ENCODE measurements around the gene VWA3B. TPM values are rescaled to one million over a fixed set of nuclear protein-coding genes. Genes with fewer than 3 reads are reported as not detected.

The VWA3B gene, protein sequence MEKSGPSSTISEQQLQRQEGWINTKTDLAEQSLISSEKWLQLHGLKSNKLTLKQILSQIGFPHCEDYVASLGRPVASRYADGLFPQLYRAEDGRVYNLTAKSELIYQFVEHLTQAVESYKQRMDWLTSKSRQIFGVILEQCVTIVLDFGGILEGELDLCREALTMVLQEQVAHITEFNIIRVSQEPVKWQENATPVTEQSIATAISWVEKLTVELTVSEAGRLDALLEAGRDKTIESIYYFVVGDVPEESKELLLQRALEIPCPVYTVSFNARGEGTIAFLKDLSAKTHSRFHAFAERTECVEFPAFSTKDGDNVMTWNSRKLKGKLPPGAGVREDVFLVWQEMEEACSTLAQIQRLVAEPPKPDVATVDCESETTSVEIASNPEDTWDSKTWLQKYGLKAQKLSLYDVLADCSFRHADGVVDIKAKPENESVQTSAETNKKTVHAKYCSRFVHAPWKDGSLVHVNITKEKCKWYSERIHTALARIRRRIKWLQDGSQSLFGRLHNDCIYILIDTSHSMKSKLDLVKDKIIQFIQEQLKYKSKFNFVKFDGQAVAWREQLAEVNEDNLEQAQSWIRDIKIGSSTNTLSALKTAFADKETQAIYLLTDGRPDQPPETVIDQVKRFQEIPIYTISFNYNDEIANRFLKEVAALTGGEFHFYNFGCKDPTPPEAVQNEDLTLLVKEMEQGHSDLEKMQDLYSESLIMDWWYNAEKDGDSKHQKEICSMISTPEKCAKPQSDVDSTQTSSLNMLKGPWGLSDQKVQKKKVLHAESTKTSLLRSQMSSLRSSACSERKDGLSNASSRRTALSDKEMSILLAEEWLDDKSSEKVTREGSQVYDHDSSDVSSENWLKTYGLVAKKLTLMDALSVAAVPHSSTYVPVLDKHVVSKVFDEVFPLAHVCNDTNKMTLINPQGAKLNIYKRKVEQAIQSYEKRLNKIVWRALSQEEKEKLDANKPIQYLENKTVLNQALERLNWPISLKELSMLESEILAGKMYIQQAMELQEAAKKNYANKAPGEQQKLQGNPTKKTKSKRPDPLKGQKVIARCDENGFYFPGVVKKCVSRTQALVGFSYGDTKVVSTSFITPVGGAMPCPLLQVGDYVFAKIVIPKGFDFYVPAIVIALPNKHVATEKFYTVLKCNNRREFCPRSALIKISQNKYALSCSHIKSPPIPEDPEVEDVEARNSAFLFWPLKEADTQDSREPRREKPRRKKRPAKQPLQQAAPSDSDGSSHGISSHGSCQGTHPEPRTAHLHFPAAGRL (N-terminal part only)
- total RNA-seq, result 1 to 10 TPM; 1.8 to 3.2 TPM

DNA sequence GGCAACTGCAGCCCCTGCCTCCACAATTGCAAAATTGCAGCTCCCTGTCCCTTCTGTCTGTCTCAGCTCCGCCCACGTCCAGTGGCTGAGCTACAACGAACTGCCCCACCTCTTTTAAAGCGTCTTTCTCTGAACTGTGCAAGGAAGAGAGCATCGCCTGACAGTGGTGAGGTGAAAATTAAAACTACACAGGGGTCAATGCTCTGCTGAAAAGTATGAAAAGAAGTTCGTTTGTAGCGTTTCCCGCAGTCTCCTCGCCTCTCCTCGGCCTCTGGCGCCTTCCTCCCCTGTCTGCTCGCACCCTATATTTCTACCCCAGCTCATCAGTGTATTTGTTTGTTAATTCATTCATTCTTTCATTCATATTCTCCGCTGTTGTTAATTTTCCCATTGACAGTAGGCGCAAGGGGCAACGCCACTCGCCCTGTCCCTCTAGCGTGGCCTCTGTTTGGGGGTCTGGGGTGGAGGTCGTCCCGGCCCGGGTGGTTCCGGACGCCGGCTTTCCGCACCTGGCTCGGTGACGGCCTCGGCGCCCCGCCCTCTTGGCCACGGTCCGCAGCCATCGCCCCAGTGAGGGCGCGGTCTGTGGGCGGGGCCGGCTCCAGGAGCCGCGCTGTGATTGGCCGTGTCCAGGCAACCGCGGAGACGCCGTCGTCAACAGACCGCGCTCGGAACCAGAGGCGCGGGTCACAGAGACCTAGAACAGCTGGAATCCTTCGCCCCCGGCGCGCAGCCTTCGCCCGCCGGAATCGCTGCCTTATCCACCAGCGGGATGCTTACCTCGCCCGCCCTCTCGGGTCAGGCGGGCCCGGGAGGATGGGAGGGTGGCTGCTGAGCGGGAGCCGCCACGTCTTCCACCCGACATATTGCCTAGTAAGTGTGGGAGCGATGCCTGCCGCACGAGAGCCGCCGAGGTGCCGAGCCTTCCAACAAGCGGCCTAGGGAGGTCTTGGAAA is at the start of gene VWA3B:
Gene VWA3B (plus strand): TSS at position 677 of the 956 bp plus-strand sequence. CDS start 5,926 bp downstream, outside the sequence.
- TF ChIP-seq, protein P1, sequence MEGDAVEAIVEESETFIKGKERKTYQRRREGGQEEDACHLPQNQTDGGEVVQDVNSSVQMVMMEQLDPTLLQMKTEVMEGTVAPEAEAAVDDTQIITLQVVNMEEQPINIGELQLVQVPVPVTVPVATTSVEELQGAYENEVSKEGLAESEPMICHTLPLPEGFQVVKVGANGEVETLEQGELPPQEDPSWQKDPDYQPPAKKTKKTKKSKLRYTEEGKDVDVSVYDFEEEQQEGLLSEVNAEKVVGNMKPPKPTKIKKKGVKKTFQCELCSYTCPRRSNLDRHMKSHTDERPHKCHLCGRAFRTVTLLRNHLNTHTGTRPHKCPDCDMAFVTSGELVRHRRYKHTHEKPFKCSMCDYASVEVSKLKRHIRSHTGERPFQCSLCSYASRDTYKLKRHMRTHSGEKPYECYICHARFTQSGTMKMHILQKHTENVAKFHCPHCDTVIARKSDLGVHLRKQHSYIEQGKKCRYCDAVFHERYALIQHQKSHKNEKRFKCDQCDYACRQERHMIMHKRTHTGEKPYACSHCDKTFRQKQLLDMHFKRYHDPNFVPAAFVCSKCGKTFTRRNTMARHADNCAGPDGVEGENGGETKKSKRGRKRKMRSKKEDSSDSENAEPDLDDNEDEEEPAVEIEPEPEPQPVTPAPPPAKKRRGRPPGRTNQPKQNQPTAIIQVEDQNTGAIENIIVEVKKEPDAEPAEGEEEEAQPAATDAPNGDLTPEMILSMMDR (IDR thresholded peaks at IDR 0.05), result no peak
- Histone ChIP-seq H3K9me3 (no peaks in the 10 kb centered on the region), H3K27ac (peak within 1 kb of the TSS; percentile 70), H3K9ac (ENCODE audit: low read depth in 2 of 2, low read length in 2 of 2) (peak within 1 kb of the TSS; percentile 72 to 89), H3K27me3 (no peaks in the 10 kb centered on the region), H3K4me1 (peaks cover 11% of the 10 kb centered on the region), H3K36me3 (no peaks in the 10 kb centered on the region), H3K4me3 (peak within 1 kb of the TSS; percentile 62)
- intact Hi-C loops (cut with DNase I), result no loop called here
- peak; percentile 89 for DNase-seq

DNA sequence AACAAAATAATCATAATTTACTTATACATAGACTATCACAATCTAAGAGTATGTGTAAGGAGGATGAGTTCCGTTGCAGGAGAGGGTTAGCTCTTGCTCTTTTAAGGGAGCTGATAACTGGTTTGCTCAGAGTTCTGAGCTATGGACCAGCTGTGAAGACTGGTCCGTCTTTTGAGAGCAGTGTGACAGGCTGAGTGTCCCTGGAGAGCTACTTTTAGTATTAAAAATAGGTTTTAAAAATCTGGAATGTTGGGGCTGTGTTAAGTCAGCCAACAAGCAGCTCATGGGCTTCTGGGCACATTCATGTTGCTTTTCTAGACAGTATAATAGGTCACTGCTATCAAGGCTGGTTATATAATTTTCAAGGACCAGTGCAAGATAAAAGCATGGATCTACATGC is 49.8 kb upstream of the VWA3B start:
- intact Hi-C loops (cut with DNase I), result no loop called here
- DNase-seq, result no peak
- Histone ChIP-seq H3K36me3 (no peaks in the 10 kb centered on the region), H3K4me3 (no peak overlapping the region), H3K9me3 (no peaks in the 10 kb centered on the region), H3K4me1 (no peaks in the 10 kb centered on the region), H3K27me3 (no peaks in the 10 kb centered on the region), H3K9ac (ENCODE audit: low read depth in 2 of 2, low read length in 2 of 2) (peak overlapping the region in 1 of 2 donors; percentile 26), H3K27ac (no peak overlapping the region)
- TF ChIP-seq, protein P1 (IDR thresholded peaks at IDR 0.05), result no peak

DNA sequence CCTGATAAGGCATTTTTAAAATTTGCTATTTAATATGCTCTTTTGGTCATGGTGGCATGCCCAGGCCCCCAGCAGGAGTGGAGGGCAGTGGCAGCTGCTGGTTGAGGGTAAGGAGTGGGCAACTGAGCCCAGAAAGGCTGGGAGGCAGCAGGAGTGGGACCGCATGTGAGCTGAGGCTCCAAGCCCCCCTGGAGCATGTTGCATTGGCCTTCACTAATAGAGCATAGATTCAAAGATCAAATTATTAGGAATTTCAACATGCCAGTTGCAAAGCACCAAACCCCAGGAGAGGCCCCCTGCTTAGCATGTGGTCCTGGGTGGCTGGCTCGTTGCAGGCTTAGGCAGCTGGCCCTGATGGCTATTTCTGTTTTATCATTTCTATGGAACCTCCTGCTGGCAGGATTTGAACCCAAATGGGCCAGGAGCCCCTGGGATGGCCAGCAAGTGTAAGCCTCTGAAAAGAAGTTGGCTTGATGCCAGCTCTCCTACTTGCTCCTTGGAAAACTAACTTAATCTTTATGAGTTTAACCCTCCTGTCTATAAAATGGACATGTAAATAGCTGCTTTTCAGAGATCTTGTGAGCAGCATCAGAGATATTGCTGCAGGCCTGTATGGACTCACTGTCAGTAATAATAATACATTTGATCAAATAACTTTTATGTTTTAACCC is 49.2 kb upstream of the VWA3B start:
- DNase-seq, result peak; percentile 12
- H3K36me3 ChIP-seq, result no peaks in the 10 kb centered on the region
- H3K9ac ChIP-seq (ENCODE audit: low read depth in 2 of 2, low read length in 2 of 2), result peak overlapping the region in 1 of 2 donors; percentile 26
- no peaks in the 10 kb centered on the region for H3K27me3 ChIP-seq
- H3K4me3 ChIP-seq, result no peak overlapping the region
- no peaks in the 10 kb centered on the region for H3K4me1 ChIP-seq
- intact Hi-C loops (cut with DNase I), result no loop called here
- H3K9me3 ChIP-seq, result no peaks in the 10 kb centered on the region
- TF ChIP-seq, protein P1 (IDR thresholded peaks at IDR 0.05), result no peak
- no peak overlapping the region for H3K27ac ChIP-seq

DNA sequence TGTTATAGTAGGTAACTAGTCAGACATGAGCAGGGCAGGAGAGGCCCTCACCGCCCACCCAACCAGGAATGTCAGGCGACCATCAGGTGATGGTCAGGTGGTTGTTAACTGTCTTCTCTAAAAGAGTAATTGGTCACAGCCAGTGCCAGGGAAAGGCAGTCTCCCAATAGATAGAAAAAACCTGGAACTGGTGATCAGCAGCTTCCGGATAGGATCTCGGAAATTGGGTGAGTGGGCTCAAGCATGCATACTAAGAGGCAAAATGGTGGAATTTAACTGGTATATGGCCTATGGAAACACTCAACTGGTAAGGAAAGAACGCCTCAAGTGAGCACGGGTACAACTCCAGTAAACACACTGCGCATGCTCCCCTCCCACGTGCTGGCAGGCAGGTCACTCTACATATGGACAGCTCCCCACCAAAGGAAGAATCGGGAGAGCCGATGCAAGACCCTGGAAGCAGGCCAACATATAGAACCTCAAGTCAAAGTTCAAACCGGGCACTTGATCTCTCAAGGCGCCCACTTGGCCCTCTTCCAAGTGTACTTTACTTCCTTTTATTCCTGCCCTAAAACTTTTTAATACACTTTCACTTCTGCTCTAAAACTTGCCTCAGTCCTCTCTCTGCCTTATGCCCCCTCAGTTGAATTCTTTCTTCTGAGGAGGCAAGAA is 47.7 kb upstream of the VWA3B start:
- peak overlapping the region in 1 of 2 donors; percentile 28 for H3K9ac ChIP-seq (ENCODE audit: low read depth in 2 of 2, low read length in 2 of 2)
- H3K36me3 ChIP-seq, result no peaks in the 10 kb centered on the region
- no peak overlapping the region for H3K27ac ChIP-seq
- peak; percentile 82 for DNase-seq
- intact Hi-C loops (cut with DNase I), result no loop called here
- H3K27me3 ChIP-seq, result no peaks in the 10 kb centered on the region
- TF ChIP-seq, protein P1 (IDR thresholded peaks at IDR 0.05), result no peak
- H3K4me1 ChIP-seq, result no peaks in the 10 kb centered on the region
- no peak overlapping the region for H3K4me3 ChIP-seq
- no peaks in the 10 kb centered on the region for H3K9me3 ChIP-seq

Measured in colonic mucosa (tissue), 4 donors.